ENCODE data around the gene EFCAB12.

DNA sequence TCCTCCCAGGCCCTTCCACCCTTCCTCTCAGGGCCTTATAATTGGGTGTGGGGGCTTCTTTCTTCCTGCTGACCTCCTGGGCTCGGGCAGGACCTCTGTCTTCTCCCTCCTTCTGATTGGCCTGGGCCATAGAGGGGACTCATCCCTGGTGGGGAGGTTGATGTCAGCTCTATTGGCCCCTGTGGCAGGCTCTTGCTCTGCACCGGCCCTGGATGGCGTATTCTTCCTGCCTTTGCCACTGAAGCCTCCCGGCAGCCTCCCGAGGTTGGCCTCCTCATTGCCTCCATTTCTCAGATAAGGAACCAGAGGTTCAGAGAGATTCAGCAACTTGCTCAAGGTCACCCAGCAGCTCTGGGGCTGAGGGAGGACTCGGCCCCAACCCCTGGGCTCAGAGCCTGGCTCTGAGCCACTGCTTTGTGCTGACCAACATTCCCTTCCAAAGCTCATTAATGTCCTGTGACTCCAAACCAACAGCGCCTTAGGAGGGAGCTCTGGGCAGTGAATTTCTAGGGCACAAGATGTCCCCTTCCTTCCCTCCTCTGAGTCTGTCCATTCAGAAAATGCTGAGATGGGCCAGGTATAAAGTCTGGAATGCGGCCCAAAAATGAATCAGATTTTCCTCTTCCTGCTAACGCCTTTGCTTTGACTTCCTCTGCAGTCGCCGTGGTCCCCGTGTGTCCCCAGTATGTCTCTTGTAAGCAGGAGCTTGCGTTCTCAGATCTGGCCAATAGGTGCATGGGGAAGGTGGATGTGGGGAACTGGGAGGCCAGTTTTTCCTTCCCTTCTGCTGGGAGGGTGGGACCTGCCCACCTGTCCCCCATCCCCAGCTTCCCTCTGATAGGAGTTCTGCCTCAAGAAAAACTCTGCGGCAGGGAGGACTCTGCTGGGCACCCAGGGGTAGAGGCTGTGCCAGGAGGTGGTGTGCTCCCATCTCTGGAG is 75.5 kb downstream of the EFCAB12 start:
- no peak for TF ChIP-seq POLR2A (IDR thresholded peaks at IDR 0.05)
- TF ChIP-seq, protein P1, sequence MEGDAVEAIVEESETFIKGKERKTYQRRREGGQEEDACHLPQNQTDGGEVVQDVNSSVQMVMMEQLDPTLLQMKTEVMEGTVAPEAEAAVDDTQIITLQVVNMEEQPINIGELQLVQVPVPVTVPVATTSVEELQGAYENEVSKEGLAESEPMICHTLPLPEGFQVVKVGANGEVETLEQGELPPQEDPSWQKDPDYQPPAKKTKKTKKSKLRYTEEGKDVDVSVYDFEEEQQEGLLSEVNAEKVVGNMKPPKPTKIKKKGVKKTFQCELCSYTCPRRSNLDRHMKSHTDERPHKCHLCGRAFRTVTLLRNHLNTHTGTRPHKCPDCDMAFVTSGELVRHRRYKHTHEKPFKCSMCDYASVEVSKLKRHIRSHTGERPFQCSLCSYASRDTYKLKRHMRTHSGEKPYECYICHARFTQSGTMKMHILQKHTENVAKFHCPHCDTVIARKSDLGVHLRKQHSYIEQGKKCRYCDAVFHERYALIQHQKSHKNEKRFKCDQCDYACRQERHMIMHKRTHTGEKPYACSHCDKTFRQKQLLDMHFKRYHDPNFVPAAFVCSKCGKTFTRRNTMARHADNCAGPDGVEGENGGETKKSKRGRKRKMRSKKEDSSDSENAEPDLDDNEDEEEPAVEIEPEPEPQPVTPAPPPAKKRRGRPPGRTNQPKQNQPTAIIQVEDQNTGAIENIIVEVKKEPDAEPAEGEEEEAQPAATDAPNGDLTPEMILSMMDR (IDR thresholded peaks at IDR 0.05) = no peak
